Stimulated activated CD4-positive, alpha-beta T cell treated with anti-CD3 and anti-CD28 coated beads, Interleukin-4, amount 100 ng/mL, for 24 hours (primary cell): ENCODE data around the gene PPM1F.
"Not testable (repeated sequence)": the region's sequence is repeated elsewhere in the genome, so short reads cannot be mapped to it uniquely, and the experiment has no call there.

Experiments used
- DNase-seq: peaks from one replicate; pipeline ENCODE4 v3.0.0-alpha.2; 2020

The PPM1F gene

DNA sequence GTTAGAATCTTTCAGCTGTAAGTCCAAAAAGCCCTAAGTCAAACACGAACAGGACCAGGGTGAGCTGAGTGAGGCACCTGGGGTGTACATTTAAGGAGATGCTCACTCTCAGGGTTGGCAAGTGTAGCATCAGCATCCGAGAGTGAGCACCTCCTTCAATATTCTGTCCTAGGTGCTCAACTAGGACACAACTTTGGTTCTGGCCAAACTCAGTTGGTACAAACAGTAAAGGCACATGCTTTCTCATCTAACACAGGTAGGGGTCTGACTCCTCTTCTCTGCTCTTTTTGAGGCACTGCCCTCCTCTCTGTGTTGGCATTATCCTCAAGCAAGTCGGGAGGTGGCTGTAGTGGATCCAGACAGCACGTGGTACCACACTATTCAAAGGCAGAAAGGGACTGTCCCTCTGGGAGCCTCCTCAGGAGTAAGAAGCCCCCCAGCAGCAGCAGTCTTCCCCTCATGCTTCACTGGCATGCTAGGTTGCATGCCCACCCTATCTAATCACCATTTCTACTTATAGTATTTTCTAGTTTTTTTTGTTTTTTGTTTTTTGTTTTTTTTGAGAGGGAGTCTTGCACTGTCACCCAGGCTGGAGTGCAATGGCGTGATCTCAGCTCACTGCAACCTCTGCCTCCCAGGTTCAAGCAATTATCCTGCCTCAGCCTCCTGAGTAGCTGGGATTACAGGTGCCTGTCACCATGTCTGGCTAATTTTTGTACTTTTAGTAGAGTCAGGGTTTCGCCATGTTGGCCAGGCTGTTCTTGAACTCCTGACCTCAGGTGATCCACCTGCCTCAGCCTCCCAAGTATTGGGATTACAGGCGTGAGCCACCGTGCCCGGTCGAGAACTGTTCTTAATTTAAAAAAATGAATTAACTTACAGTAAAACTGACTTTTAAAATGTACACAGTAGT is 70.6 kb downstream of the PPM1F start:
- no peak for DNase-seq

DNA sequence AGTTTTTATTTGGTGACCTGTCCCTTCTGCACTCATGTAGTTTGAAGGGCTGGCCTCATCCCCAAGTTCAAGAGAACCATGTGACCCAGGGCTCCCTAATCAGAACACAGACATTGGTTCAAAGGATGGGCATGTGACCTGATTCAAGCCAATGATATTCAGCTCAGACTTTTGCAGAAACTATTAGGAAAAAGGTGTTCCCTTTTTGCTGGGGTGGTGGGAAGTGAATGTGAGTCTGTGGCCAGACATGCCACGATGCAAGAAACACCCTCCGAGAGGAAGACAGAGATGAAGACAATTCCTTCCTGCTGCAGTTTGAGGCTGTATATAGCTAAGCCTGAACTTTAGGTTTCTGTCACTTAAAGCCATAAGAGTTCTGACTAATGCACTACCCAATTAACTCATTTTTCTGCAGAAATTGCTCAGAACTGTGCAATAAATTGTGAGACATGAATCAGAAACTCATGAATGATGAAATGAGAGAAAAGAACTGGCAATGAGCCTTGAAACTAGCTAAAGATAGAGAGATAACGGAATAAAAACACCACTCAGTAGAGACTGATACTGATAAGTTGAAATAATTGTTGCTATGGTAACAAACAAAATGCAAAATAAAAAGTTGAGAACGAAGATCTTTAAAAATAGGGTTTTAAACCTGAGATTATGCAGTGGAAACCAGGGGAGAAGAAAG is 76.0 kb downstream of the PPM1F start:
- peak; percentile 56 for DNase-seq

DNA sequence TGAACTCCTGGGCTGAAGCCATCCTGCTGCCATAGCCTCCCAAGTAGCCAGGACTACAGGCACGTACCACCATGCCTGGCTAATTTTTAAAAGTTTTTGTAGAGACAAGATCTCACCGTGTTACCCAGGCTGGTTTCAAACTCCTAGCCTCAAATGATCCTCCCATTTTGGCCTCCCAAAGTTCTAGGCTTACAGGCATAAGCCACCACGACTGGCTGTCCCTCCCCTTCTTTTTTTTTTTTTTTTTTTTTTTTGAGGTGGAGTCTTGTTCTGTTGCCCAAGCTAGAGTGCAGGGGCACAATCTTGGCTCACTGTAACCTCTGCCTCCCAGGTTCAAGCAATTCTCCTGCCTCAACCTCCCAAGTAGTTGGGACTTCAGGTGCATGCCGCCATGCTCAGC is 77.7 kb downstream of the PPM1F start:
- not testable (repeated sequence) for DNase-seq

DNA sequence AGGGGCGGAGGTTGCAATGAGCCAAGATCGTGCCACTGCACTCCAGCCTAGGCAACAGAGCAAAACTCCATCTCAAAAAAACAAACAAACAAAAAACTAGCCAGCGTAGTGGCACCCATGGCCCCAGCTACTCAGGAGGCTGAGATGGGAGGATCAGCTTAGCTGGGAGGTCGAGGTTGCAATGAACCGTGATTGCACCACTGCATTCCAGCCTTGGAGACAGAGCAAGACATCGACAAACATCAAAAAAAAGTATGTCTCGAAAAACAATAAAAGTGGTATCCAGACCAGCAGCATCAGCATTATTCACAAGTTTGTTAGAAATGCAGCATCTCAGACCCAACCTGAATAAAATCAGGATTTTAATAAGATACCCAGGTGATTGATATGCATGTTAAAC is 79.0 kb downstream of the PPM1F start:
- no peak for DNase-seq

DNA sequence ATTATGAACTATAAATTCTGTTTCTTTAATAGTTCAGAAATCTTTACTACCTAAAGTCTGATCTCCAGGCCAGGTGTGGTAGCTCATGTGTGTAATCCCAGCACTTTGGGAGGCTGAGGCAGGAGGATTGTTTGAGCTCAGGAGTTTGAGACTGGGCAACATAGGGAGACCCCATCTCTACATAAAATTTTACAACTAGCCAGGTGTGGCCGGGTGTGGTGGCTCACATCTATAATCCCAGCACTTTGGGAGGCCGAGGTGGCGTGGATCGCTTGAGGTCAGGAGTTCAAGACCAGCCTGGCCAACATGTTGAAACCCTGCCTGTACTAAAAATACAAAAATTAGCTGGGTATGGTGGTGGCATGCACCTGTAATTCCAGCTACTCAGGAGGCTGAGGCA is 79.9 kb downstream of the PPM1F start:
- not testable (repeated sequence) for DNase-seq
